ENCODE measurements around the gene DLG1.

DLG1 gene

GRCh38 chr3:197028728-197029510 lies 269.5 kb downstream of the DLG1 start:
- peak; percentile 63 for DNase-seq (ENCODE audit: low spot score)

- DNase-seq (ENCODE audit: low spot score), result peak; percentile 12
Measured at GRCh38 chr3:197027896-197028727, 270.3 kb downstream of the DLG1 start.

GRCh38 chr3:197027151-197027895 lies 271.1 kb downstream of the DLG1 start:
- DNase-seq (ENCODE audit: low spot score), result peak; percentile 12

- DNase-seq (ENCODE audit: low spot score), result no peak
Measured at GRCh38 chr3:197026481-197026866, 271.9 kb downstream of the DLG1 start.

GRCh38 chr3:197025736-197026480 lies 272.5 kb downstream of the DLG1 start:
- DNase-seq (ENCODE audit: low spot score), result no peak

- no peak for DNase-seq (ENCODE audit: low spot score)
Measured at GRCh38 chr3:197024881-197025735, 273.3 kb downstream of the DLG1 start.

DNA sequence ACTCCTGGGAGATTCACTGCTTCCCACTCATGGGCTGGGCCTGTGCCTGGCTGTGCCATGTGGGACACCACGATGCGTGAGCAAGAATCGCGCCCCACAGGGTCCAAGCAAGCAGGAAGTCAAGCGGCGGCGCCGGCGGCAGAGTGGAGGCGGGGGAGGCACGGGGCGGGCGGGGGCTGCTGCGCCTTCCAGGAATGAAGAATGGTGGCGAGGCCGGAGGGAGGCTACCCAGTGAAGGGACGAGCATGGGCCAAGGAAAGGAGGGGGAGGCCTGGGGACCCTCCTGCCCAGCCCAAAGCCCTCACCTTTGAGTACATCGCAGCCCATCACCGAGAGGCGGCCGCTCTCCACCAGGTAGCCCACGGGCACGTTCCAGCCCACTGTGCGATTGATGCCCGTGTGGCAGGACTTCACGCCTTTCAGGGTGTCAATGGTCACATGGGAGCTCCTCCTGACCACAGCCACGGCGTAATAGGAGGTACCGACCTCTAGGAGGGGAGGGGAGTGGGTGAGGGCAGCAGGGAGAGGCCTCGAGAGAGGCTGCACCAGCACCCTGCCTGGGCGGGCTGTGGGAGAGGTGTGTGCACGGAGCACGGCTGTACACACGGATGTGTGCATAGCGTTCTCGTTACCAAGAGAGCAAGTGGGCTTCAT lies 274.3 kb downstream of the DLG1 start:
- DNase-seq (ENCODE audit: low spot score), result peak; percentile 15

DNA sequence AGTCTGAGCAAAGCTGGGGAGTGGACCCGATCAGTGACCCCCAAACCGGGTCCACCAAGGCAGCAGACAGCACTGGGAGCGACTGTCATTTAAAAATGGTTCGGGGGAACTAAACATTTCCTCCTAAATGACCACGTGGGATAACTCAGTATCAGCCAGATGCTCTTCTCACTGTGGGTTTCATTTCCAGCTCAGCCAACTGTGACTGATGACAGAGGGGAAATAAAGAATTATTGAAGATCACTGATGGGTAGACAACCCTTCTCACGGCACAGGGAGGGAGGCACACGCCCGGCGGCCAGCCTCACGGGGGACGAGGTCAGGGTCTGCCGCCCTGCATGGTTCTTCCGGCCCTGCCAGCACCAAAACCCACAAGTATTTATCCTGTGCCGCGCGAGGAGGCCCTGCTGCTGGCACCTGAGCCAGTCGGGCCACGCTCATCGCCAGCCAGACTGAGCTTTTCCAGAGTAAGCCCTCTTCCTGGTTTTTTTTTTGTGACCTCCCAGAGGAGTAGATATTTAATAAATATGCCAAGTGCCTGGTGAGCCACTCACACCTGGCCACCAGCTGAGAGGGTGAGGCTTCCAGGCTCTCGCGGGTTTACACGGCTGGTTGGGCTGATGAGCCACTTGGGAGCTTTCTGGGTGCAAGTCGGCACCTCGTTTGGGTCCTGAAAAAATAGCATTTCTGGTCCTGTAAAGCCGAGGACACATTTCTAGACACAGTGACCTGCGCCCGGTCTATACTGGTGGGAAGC lies 275.0 kb downstream of the DLG1 start:
- no peak for DNase-seq (ENCODE audit: low spot score)

- DNase-seq (ENCODE audit: low spot score), result peak; percentile 13
Measured at GRCh38 chr3:197022405-197023231, 275.8 kb downstream of the DLG1 start.

- peak; percentile 34 for DNase-seq (ENCODE audit: low spot score)
Measured at GRCh38 chr3:197021729-197022404, 276.5 kb downstream of the DLG1 start.

- DNase-seq (ENCODE audit: low spot score), result no peak
Measured at GRCh38 chr3:197021231-197021630, 277.2 kb downstream of the DLG1 start.

DNA sequence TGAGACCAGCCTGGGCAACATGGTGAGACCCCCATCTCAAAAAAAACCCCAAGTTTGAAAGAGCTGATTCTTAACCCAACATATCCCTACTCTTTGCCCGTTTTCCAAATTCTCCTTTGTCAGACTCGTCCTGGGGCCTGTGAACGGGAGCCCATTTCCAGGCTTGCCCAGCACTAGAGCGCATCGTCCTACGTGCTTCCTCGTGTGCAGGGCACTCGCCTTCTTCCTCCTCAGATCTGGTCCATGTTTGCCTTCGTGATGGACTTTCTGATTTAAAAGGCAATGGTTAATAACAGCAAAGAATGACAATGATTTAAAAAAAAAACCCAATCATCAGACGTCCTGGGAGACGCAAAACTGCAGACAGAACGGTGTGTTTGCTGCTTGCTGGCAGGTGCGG lies 278.9 kb downstream of the DLG1 start:
- DNase-seq (ENCODE audit: low spot score), result no peak

GRCh38 chr3:197019021-197019420 lies 279.4 kb downstream of the DLG1 start:
- DNase-seq (ENCODE audit: low spot score), result no peak

- DNase-seq (ENCODE audit: low spot score), result no peak
Measured at GRCh38 chr3:197017003-197017402, 281.4 kb downstream of the DLG1 start.

GRCh38 chr3:197015790-197016736 lies 282.3 kb downstream of the DLG1 start:
- no peak for DNase-seq (ENCODE audit: low spot score)

DNA sequence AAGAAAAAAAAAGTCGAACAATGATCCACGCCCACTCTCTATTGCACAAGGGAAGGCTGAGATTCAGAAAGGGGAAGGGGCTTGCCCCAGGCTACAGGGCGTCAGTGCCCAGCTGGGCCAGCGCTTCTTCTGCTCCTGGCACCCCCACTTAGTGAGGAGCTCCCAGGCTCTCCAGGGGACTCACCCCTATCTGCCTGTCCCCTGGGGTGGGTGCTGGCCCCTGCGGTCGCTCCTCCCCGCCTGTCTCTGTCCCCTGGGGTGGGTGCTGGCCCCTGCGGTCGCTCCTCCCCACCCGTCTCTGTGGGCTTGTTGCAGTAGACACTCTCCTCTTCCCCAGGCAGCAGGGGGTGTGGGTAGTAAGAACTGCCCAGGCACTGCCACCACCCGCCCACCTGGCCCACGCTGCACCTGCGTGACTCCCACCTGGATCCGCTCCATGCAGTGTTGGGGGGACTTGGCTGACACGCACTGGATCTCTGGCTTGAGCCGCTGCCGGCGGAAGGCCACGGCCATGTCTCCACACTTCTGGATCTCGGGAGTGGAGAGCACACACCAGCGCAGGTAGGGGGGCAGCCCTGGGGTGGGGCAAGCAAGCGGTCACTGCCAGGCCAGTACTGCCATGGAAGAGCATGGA lies 283.4 kb downstream of the DLG1 start:
- DNase-seq (ENCODE audit: low spot score), result no peak
